GM23338 (cell line): ENCODE data around the gene BET1. TPM values are rescaled to one million over a fixed set of nuclear protein-coding genes. Genes with fewer than 3 reads are reported as not detected.

ENCODE experiments used
- ATAC-seq: fragments of 200-7000 bp; cut with Tn5 transposase; 3 replicates; pipeline ENCODE4 v1.9.1; 2020
- DNase-seq: peaks from one replicate; pipeline ENCODE4 v3.0.0-alpha.2; 2015; ENCODE audit warnings: low spot score
- H2AFZ ChIP-seq: fragments of 200-600 bp; sonication (generic); 2 replicates; pipeline ENCODE4 v1.8.0; 2016; ENCODE audit warnings: antibody characterized with exemption, mild to moderate bottlenecking, moderate library complexity
- H3F3A ChIP-seq: fragments of 200-600 bp; sonication (generic); replicated peaks from 2 replicates; pipeline ENCODE4 v1.8.0; 2017; ENCODE audit warnings: antibody characterized with exemption, mixed run types, low read depth
- H3K27ac ChIP-seq: fragments of 200-600 bp; sonication (generic); 2 replicates; pipeline ENCODE4 v1.6.1; 2016; ENCODE audit warnings: low read depth
- H3K27me3 ChIP-seq: fragments of 200-600 bp; sonication (generic); 2 replicates; pipeline ENCODE4 v1.8.0; 2016; ENCODE audit warnings: mild to moderate bottlenecking, mixed run types, moderate library complexity; ENCODE audit not compliant: insufficient read depth
- H3K36me3 ChIP-seq: fragments of 200-600 bp; sonication (generic); 2 replicates; pipeline ENCODE4 v1.8.0; 2016; ENCODE audit warnings: mild to moderate bottlenecking; ENCODE audit not compliant: insufficient read depth
- H3K4me1 ChIP-seq: fragments of 200-600 bp; sonication (generic); 2 replicates; pipeline ENCODE4 v1.8.0; 2016; ENCODE audit warnings: mild to moderate bottlenecking, moderate library complexity; ENCODE audit not compliant: insufficient read depth
- H3K4me2 ChIP-seq: fragments of 200-600 bp; sonication (generic); 2 replicates; pipeline ENCODE4 v1.7.1; 2017; ENCODE audit warnings: mixed run types
- H3K4me3 ChIP-seq: fragments of 200-600 bp; sonication (generic); 2 replicates; pipeline ENCODE4 v1.6.1; 2016; ENCODE audit warnings: mixed run types
- H3K79me2 ChIP-seq: fragments of 200-600 bp; sonication (generic); replicated peaks from 2 replicates; pipeline ENCODE4 v1.8.0; 2017; ENCODE audit warnings: mild to moderate bottlenecking; ENCODE audit not compliant: insufficient read depth
- H3K9me2 ChIP-seq: fragments of 200-600 bp; sonication (generic); 2 replicates; pipeline ENCODE4 v1.8.0; 2017; ENCODE audit not compliant: insufficient read depth
- H4K20me1 ChIP-seq: fragments of 200-600 bp; sonication (generic); replicated peaks from 2 replicates; pipeline ENCODE4 v1.8.0; 2017; ENCODE audit warnings: mild to moderate bottlenecking; ENCODE audit not compliant: insufficient read depth
- H3K27ac Mint-ChIP-seq: 2 replicates; pipeline ENCODE4 v1.8.0; 2020; ENCODE audit warnings: inconsistent platforms, mild to moderate bottlenecking, moderate library complexity, mixed read lengths
- H3K27me3 Mint-ChIP-seq: 3 replicates; pipeline ENCODE4 v1.8.0; 2022; ENCODE audit warnings: low read depth, mild to moderate bottlenecking, moderate library complexity, mixed read lengths, inconsistent platforms; ENCODE audit not compliant: insufficient read depth, poor library complexity
- H3K36me3 Mint-ChIP-seq: 3 replicates; pipeline ENCODE4 v1.8.0; 2021; ENCODE audit warnings: low read depth, mild to moderate bottlenecking, inconsistent platforms, moderate library complexity, mixed read lengths
- H3K4me1 Mint-ChIP-seq: 3 replicates; pipeline ENCODE4 v1.8.0; 2020; ENCODE audit warnings: mild to moderate bottlenecking, inconsistent platforms, mixed read lengths
- H3K4me3 Mint-ChIP-seq: 3 replicates; pipeline ENCODE4 v1.8.0; 2021; ENCODE audit warnings: moderate library complexity, mild to moderate bottlenecking, inconsistent platforms, mixed read lengths
- H3K9me3 Mint-ChIP-seq: 3 replicates; pipeline ENCODE4 v1.8.0; 2020; ENCODE audit warnings: moderate library complexity, mild to moderate bottlenecking, inconsistent platforms, mixed read lengths
- EZH2 ChIP-seq: fragments of 200-600 bp; sonication (generic); IDR thresholded peaks from one replicate; pipeline ENCODE4 v1.8.0; 2017; ENCODE audit warnings: antibody characterized with exemption, mild to moderate bottlenecking, low read depth; ENCODE audit not compliant: unreplicated experiment
- EZH2phosphoT487 ChIP-seq: fragments of 200-600 bp; sonication (generic); IDR thresholded peaks from one replicate; pipeline ENCODE4 v1.8.1; 2018; ENCODE audit warnings: antibody characterized with exemption; ENCODE audit not compliant: unreplicated experiment
- NANOG ChIP-seq: IDR thresholded peaks from 2 replicates; pipeline ENCODE4 v1.6.1; 2016; ENCODE audit warnings: antibody characterized with exemption, borderline replicate concordance
- REST ChIP-seq: IDR thresholded peaks from one replicate; pipeline ENCODE4 v1.6.1; 2018; ENCODE audit warnings: antibody characterized with exemption; ENCODE audit not compliant: unreplicated experiment
- STAT1 ChIP-seq: IDR thresholded peaks from one replicate; pipeline ENCODE4 v1.6.1; 2016; ENCODE audit warnings: antibody characterized with exemption; ENCODE audit not compliant: unreplicated experiment
- ZNF331 ChIP-seq: fragments of 250-450 bp; sonication (Bioruptor Pico); IDR thresholded peaks from 2 replicates; pipeline ENCODE4 v1.5.0; 2020; ENCODE audit warnings: low read depth, mild to moderate bottlenecking, moderate library complexity
- ZNF462 ChIP-seq: fragments of 250-450 bp; sonication (Bioruptor Pico); IDR thresholded peaks from 2 replicates; pipeline ENCODE4 v1.5.0; 2020; ENCODE audit warnings: mild to moderate bottlenecking, moderate library complexity
- polyA plus RNA-seq: library from polyadenylated mRNA; unstranded; fragments of >200 nt; fragmentation: Nextera tagmentation; extraction: Ambion mirVana; gene quantifications from 2 replicates; pipeline ENCODE4 v1.2.1, GENCODE V29; 2016
- total RNA-seq: library from RNA; depleted of rRNA; stranded (reverse); fragments of >200 nt; shearing (Covaris generic); gene quantifications from 2 replicates; pipeline ENCODE4 v1.2.3, GENCODE V29; 2014

BET1 gene
- total and polyA plus RNA-seq, 2 experiments from 2014 or later, result 42.2 to 69.2 TPM

- ATAC-seq, result no peak
- Mint-ChIP-seq H3K4me1 (no peaks in the 10 kb centered on the region), H3K36me3 (no peaks in the 10 kb centered on the region), H3K27ac (no peak overlapping the region), H3K4me3 (no peak overlapping the region), H3K9me3 (no peaks in the 10 kb centered on the region), H3K27me3 (no peaks in the 10 kb centered on the region)
- no peak overlapping the region for H3K4me2 ChIP-seq
- no peaks in the 10 kb centered on the region for H3K27me3 ChIP-seq
- no peak overlapping the region for H3K27ac ChIP-seq
- no peaks in the 10 kb centered on the region for H3F3A ChIP-seq
- no peak for DNase-seq
- H3K4me3 ChIP-seq, result no peak overlapping the region
- H3K36me3 ChIP-seq, result no peaks in the 10 kb centered on the region
- TF ChIP-seq ZNF331 (no peak), EZH2phosphoT487 (no peak), ZNF462 (CRISPR knock-in tag) (no peak), EZH2 (no peak), STAT1 (no peak), NANOG (no peak), REST (no peak)
- H3K4me1 ChIP-seq, result no peaks in the 10 kb centered on the region
- H3K79me2 ChIP-seq, result no peaks in the 10 kb centered on the region
- no peak overlapping the region for H2AFZ ChIP-seq
- H3K9me2 ChIP-seq, result no peaks in the 10 kb centered on the region
- no peaks in the 10 kb centered on the region for H4K20me1 ChIP-seq
Observed at GRCh38 chr7:94031865-94032264, 27.7 kb upstream of the BET1 start.
